Thoracic aorta (tissue), 2 donors: Measurements from ENCODE around the gene POLK. TPM values are rescaled to one million over a fixed set of nuclear protein-coding genes. Genes with fewer than 3 reads are reported as not detected.
"Not testable (repeated sequence)": the region's sequence is repeated elsewhere in the genome, so short reads cannot be mapped to it uniquely, and the experiment has no call there.

Experiments
- ATAC-seq: fragments of 150-250 bp; one replicate; pipeline ENCODE4 v1.8.0; 2017; ENCODE audit warnings: low read depth; ENCODE audit not compliant: insufficient number of reproducible peaks, low FRiP score
- DNase-seq: peaks from one replicate; pipeline ENCODE4 v3.0.0-alpha.2; 2020; ENCODE audit warnings: low spot score
- H3K27ac ChIP-seq, 2 donors: fragments of 200-600 bp; sonication (generic); 1 replicate in 1 of 2; 2 replicates in 1 of 2; pipeline ENCODE4 v1.5.1; 2016; ENCODE audit warnings: mild to moderate bottlenecking in 2 of 2, moderate library complexity in 2 of 2
- H3K27me3 ChIP-seq: fragments of 200-600 bp; sonication (generic); replicated peaks from 2 replicates; pipeline ENCODE4 v1.6.0; 2016; ENCODE audit warnings: mild to moderate bottlenecking; ENCODE audit not compliant: insufficient read depth
- H3K36me3 ChIP-seq: fragments of 200-600 bp; sonication (generic); one replicate; pipeline ENCODE4 v1.5.1; 2016
- H3K4me1 ChIP-seq, 2 donors: fragments of 200-600 bp; sonication (generic); 1 replicate in 1 of 2; 2 replicates in 1 of 2; pipeline versions ENCODE4 v1.5.1 to v1.6.0; 2016; ENCODE audit warnings: low read depth in 2 of 2, mild to moderate bottlenecking in 1 of 2; ENCODE audit not compliant: control insufficient read depth in 1 of 2
- H3K4me3 ChIP-seq: fragments of 200-600 bp; sonication (generic); 2 replicates; pipeline ENCODE4 v1.5.1; 2016; ENCODE audit warnings: mild to moderate bottlenecking
- H3K9me3 ChIP-seq: fragments of 200-600 bp; sonication (generic); 2 replicates; pipeline ENCODE4 v1.5.1; 2016
- CTCF ChIP-seq: fragments of 200-600 bp; sonication (generic); IDR thresholded peaks from one replicate; pipeline ENCODE4 v1.5.1; 2019; ENCODE audit warnings: antibody characterized with exemption
- total RNA-seq, 2 donors: library from RNA; depleted of rRNA; stranded (reverse); fragments of >200 nt; gene quantifications; one replicate each; pipeline versions ENCODE4 v1.1.0 to v1.2.3, GENCODE V29; 2016

The POLK gene
- total RNA-seq, 2 donors from 2014 or later: 48.2 to 51.4 TPM

DNA sequence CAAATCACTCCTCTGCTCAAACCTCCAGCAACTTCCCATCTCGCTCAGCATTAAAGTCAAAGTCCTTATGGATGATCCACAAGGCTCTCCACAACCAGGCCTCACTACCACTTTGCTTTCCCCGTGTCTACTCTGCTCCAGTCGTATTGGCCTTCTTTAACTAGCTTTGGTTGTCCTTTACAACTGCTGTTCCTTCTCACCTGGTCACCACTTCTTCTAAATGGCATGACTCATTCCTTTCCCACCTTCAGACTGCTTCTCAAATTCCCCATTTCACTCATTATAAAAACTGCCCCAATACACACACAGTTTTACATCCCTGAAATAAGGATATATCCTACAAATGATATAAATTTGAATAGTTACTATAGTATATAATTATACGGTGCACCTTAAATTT lies 30.7 kb upstream of the POLK start:
- no peak for ATAC-seq
- Histone ChIP-seq H3K4me1 (no peaks in the 10 kb centered on the region), H3K36me3 (no peaks in the 10 kb centered on the region), H3K4me3 (no peak overlapping the region), H3K27me3 (no peaks in the 10 kb centered on the region), H3K27ac (no peak overlapping the region), H3K9me3 (peaks cover 4% of the 10 kb centered on the region)
- TF ChIP-seq CTCF: no peak
- no peak for DNase-seq

GRCh38 chr5:75482482-75482881 lies 29.2 kb upstream of the POLK start:
- ATAC-seq: no peak
- no peak overlapping the region for H3K4me3 ChIP-seq
- H3K36me3 ChIP-seq: no peaks in the 10 kb centered on the region
- no peak overlapping the region for H3K27ac ChIP-seq
- H3K9me3 ChIP-seq: peaks cover 7% of the 10 kb centered on the region
- TF ChIP-seq CTCF: no peak
- no peak for DNase-seq
- no peaks in the 10 kb centered on the region for H3K27me3 ChIP-seq
- no peaks in the 10 kb centered on the region for H3K4me1 ChIP-seq

DNA sequence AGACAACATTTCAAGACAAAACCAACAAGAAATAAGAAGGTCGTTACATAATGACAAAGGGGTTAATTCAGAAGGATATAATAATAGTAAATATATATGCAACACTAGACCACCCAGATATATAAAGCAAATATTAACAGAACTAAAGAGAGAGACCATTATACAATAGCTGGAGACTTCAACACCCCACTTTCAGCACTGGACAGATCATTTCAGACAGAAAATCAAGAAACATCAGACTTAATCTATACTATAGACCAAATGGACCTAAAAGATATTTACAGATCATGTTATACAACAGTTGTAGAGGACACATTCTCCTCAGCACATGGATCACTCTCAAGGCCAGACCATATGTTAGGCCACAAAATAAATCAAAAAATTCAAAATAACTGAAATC lies 27.1 kb upstream of the POLK start:
- no peak for TF ChIP-seq CTCF
- H3K27ac ChIP-seq: no peak overlapping the region
- no peak for ATAC-seq
- DNase-seq: no peak
- H3K4me3 ChIP-seq: no peak overlapping the region
- H3K4me1 ChIP-seq: no peaks in the 10 kb centered on the region
- no peaks in the 10 kb centered on the region for H3K36me3 ChIP-seq
- no peaks in the 10 kb centered on the region for H3K27me3 ChIP-seq
- peaks cover 7% of the 10 kb centered on the region for H3K9me3 ChIP-seq

- not testable (repeated sequence) for H3K4me1 ChIP-seq, H3K27ac ChIP-seq, ATAC-seq, DNase-seq, H3K9me3 ChIP-seq, H3K36me3 ChIP-seq, H3K4me3 ChIP-seq, H3K27me3 ChIP-seq
These were observed 21.8 kb upstream of the POLK start for GRCh38 chr5:75489847-75490246.

DNA sequence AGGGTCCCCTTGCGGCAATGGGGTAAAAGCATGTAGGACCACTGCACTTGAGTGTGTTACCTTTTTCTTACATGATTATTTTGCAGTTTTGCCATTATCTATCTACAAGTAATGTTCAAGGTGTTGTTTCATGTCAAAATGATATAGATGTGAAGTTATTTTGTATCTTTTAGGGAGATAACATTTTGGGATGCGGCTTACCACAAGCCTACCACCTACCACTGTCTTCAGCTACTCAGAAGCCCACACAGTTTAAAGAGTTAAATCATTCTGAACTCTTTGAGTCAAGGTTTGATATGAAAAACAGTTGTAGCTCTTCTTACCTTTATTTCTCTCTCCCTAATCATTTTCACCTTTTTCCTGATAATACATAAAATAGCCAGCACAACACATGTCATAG lies 20.1 kb upstream of the POLK start:
- Histone ChIP-seq H3K4me3 (no peak overlapping the region), H3K4me1 (no peaks in the 10 kb centered on the region), H3K9me3 (peaks cover 4% of the 10 kb centered on the region), H3K27me3 (no peaks in the 10 kb centered on the region), H3K27ac (no peak overlapping the region), H3K36me3 (no peaks in the 10 kb centered on the region)
- ATAC-seq (no peak), DNase-seq (no peak)
- no peak for TF ChIP-seq CTCF

GRCh38 chr5:75496026-75496425 lies 15.7 kb upstream of the POLK start:
- no peak for ATAC-seq

More at GRCh38 chr5:75496026-75496425, 15.7 kb upstream of the POLK start:
- DNase-seq: no peak
- no peaks in the 10 kb centered on the region for H3K27me3 ChIP-seq
- H3K27ac ChIP-seq: no peak overlapping the region
- H3K4me3 ChIP-seq: no peak overlapping the region
- no peaks in the 10 kb centered on the region for H3K9me3 ChIP-seq
- peaks cover 0 to 5% of the 10 kb centered on the region in 2 donors for H3K4me1 ChIP-seq
- H3K36me3 ChIP-seq: no peaks in the 10 kb centered on the region
- no peak for TF ChIP-seq CTCF
